GM21381 (cell line): ENCODE results near the gene CD84.
"Not testable (repeated sequence)": the region's sequence is repeated elsewhere in the genome, so short reads cannot be mapped to it uniquely, and the experiment has no call there.

ENCODE experiments used
- ATAC-seq: cut with Tn5 transposase; IDR thresholded peaks from one replicate; pipeline ENCODE4 v1.9.1; 2021; ENCODE audit warnings: mild to moderate bottlenecking, moderate library complexity; ENCODE audit not compliant: unreplicated experiment

The CD84 gene

GRCh38 chr1:160579216-160579701 is at the start of gene CD84:
TSS of gene CD84 (minus strand) at chr1:160579496. CDS start at chr1:160579437, 59 bp downstream.
- no peak for ATAC-seq

GRCh38 chr1:160628799-160629263 is 49.5 kb upstream of the CD84 start:
- ATAC-seq, result no peak

GRCh38 chr1:160627677-160628289 is 48.5 kb upstream of the CD84 start:
- not testable (repeated sequence) for ATAC-seq

GRCh38 chr1:160626509-160627342 is 47.4 kb upstream of the CD84 start:
- ATAC-seq, result peak; percentile 30

GRCh38 chr1:160625725-160626498 is 46.6 kb upstream of the CD84 start:
- no peak for ATAC-seq

DNA sequence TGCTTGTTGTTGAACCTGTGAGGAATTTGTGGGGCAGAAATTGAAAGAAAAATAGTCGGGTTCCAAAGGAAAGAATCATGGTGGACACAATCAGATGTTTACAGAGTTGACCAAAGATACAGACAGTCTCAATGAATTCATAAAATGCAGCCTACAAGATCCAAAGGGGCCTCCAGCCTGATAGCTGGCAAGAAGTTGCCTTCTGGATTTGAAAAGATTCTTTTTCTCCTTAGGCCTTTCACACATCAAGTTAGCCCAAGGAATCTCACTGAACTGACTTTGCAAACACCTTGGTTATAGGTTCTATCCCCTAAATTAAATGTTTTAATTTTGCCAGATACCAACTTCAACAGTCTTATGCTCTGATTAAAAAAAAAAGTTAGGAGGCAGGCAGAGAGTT is 46.0 kb upstream of the CD84 start:
- no peak for ATAC-seq

GRCh38 chr1:160624464-160624863 is 45.2 kb upstream of the CD84 start:
- ATAC-seq, result no peak

DNA sequence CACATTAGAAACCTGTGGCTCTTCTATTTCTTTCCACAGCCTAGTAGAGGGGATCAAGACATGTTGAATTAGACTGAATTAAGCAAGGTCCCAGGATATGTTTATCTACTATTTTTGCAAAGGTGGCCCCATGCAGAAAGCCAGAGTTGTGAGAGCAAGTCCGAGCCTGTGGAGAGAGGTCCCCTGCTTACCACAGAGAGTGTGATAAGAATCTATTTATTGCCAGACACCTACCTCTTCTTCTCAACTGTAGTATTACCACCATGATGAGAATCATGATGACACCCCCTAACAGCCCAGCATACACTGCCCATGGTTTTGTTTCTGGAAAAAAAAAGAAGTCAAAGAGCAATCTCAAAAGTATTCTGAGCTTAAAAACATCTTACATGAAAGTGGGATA is 44.6 kb upstream of the CD84 start:
- ATAC-seq, result no peak

- ATAC-seq, result no peak
These were observed 43.9 kb upstream of the CD84 start for GRCh38 chr1:160623227-160623633.

GRCh38 chr1:160622501-160623226 is 43.4 kb upstream of the CD84 start:
- no peak for ATAC-seq

DNA sequence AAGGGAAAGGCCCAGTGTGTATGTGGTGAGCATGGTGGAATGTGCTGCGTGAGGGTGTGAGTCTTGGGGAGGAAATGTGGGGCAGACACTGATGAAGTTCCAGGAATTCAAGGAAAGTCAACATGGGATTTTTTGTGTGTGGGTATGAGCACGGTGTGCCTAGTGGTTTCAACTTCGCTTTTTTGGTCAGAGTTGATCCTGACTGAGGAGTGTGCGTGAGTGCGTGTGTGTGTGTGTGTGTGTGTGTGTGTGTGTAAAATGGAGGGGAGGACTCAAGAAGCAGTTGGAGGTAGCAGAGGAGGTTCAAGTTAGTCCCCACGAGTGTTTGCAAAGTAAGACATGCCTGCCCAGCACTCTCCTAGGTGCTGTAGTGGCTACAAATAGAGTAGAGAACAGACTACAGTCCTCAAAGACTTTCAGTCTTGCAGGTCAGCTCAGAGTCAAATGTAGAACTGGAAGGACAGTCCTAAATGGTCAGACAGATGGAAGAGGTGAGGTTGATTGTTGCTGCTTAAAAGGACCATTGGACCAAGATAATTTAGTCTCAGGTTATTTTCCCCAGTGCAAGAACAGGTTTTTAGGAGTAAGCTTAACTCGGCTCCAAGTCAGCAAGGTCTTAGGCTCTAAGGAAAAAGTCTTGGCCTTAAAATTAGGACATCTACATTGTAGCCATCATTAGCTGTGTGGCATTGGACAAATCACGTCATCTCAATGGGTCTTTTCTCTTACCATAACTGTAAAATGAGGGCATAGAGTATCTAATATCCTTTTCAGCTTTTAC is 42.5 kb upstream of the CD84 start:
- ATAC-seq, result no peak

GRCh38 chr1:160620942-160621632 is 41.8 kb upstream of the CD84 start:
- no peak for ATAC-seq

DNA sequence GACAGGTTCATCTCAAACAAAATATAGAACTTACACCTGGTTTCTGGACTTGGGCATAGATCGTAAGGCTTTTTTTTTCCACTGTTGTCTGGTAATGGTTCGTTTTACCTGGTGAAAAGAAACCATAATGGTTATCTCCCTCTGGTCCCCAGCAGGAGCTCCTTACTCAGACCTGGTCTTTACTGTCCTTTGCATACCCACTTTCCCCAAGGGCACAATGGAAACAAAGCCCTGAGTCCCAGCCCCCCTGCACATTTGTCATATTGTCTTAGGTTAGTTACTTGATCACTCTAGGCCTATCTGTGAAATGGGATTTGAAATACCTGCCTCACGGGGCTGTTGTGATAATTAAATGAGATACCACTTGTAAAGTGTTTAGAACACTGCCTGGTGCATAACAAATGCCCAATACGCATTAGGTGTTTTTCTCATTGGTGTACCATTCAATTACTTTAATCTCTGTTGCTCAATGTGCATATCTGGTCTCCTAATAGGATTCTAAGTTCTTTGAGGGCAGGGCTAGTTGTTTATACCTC is 40.5 kb upstream of the CD84 start:
- ATAC-seq, result no peak

DNA sequence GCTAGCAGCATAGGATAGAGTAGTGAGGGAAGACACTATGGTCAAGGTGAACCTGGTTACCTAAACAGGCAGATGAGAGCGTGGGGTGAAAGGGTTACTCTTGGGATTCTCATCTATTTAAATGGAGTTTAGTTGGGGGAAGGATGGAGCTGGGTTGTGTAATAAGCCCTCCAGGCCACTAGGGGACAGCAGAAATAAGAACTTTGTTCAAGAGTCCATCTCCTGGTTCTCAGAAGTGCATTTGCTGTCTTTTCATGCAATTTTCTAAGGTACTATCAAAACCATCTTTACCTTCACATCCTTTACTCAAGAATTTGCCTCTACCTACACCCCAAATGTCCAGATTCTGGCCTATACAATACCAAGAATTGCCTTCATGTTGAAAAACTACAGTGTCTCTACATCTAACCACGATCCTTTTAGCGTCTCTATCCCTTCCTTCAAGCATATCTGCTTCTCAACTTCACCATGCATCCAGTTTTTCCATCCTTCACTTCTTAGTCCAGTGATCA is 39.5 kb upstream of the CD84 start:
- no peak for ATAC-seq

GRCh38 chr1:160618327-160618726 is 39.0 kb upstream of the CD84 start:
- ATAC-seq, result no peak

DNA sequence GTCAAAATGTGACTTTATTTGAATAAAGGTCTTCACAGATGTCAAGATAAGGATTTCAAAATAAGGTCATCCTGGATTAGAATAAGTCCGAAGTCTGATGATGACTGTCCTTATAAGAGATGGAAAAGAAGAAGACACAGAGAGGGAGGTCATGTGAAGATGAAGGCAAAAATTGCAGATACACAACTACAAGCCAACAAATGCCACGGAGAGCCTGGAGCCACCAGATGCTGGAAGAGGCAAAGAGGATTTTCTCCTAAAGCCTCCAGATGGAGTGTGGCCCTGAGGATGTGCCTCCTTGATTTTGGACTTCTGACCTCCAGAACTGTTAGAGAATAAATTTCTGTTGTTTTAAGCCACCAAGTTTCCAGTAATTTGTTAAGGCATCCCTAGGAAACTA is 36.4 kb upstream of the CD84 start:
- no peak for ATAC-seq

GRCh38 chr1:160614410-160614809 is 35.1 kb upstream of the CD84 start:
- no peak for ATAC-seq

DNA sequence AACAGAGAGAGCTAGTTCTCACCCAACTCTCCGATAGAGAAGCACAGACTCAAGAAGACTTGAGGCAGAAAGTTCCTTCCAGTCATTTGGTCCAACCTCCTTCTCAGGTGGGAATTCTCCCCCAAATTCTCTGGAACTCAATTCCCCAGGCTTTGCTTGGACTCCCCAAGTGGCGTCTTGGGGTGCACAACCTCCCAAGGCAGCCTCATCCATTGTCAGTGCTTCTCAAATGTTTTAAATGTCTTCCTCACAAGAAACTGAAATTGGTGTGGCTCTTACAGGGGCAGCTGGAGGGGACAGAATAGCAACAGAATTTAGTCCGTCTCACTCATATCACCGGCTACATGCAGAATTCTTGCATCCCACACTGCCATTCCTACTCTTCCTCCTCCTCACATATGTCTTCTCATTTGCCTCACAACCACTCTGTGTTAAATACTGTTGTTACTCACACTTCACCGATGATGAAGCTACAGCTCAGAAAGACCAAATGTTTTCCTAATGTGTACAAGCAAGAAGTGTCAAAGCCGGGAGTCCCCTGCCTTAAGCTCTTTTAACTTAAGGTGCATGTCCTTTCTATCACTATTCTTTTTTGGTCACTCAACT is 33.4 kb upstream of the CD84 start:
- ATAC-seq, result no peak
